PC-9 (cell line): Measurements from ENCODE around the gene HDGFL2. TPM values are rescaled to one million over a fixed set of nuclear protein-coding genes. Genes with fewer than 3 reads are reported as not detected.

Experiments
- BruUV-seq: library from RNA; stranded (reverse); fragments of 400-500 nt; replicated peaks from 2 replicates; lab custom pipeline; 2021; lab: Mats Ljungman, UMichigan
- CTCF ChIA-PET: fragments of 300-600 bp; sonication (Branson Sonifier 250); formaldehyde crosslinking; loops from one replicate; lab custom pipeline; 2022; ENCODE audit warnings: antibody characterized with exemption; lab: Charles Lee
- POLR2A ChIA-PET: fragments of 300-600 bp; sonication (Branson Sonifier 250); formaldehyde crosslinking; loops from one replicate; lab custom pipeline; 2022; ENCODE audit warnings: antibody characterized with exemption; ENCODE audit not compliant: unreplicated experiment; lab: Charles Lee
- DNase-seq, 2 experiments: peaks; one replicate each; pipeline versions ENCODE4 v3.0.0 to v3.0.0-alpha.2; 2015 to 2022; ENCODE audit warnings: mixed read lengths in 1 of 2
- H2AFZ ChIP-seq: fragments of 200-600 bp; sonication (generic); 2 replicates; pipeline ENCODE4 v1.8.1; 2017; ENCODE audit warnings: antibody characterized with exemption
- H3F3A ChIP-seq: fragments of 200-600 bp; sonication (generic); 2 replicates; pipeline ENCODE4 v1.8.1; 2017; ENCODE audit warnings: antibody characterized with exemption, mild to moderate bottlenecking, low read depth; ENCODE audit not compliant: insufficient read depth
- H3K27ac ChIP-seq: fragments of 200-600 bp; sonication (generic); 2 replicates; pipeline ENCODE4 v1.6.1; 2016; ENCODE audit warnings: mixed run types
- H3K27me3 ChIP-seq: fragments of 200-600 bp; sonication (generic); 2 replicates; pipeline ENCODE4 v1.6.1; 2016; ENCODE audit warnings: low read depth, mixed run types; ENCODE audit not compliant: insufficient read depth
- H3K36me3 ChIP-seq: fragments of 200-600 bp; sonication (generic); 2 replicates; pipeline ENCODE4 v1.6.1; 2016; ENCODE audit warnings: low read depth, mixed run types
- H3K4me1 ChIP-seq: fragments of 200-600 bp; sonication (generic); replicated peaks from 2 replicates; pipeline ENCODE4 v1.6.1; 2016; ENCODE audit warnings: mixed run types; ENCODE audit not compliant: insufficient read depth
- H3K4me2 ChIP-seq: fragments of 200-600 bp; sonication (generic); 2 replicates; pipeline ENCODE4 v1.6.1; 2017; ENCODE audit warnings: mixed run types
- H3K4me3 ChIP-seq: fragments of 200-600 bp; sonication (generic); 2 replicates; pipeline ENCODE4 v1.6.1; 2016; ENCODE audit warnings: mixed run types
- H3K79me2 ChIP-seq: fragments of 200-600 bp; sonication (generic); 2 replicates; pipeline ENCODE4 v1.6.1; 2017; ENCODE audit warnings: low read depth, mixed run types
- H3K9me2 ChIP-seq: fragments of 200-600 bp; sonication (generic); 2 replicates; pipeline ENCODE4 v1.8.1; 2017; ENCODE audit warnings: mild to moderate bottlenecking; ENCODE audit not compliant: insufficient read depth
- H3K9me3 ChIP-seq: fragments of 200-600 bp; sonication (generic); 2 replicates; pipeline ENCODE4 v1.8.1; 2016; ENCODE audit warnings: low read depth; ENCODE audit not compliant: insufficient read depth
- H4K20me1 ChIP-seq: fragments of 200-600 bp; sonication (generic); 2 replicates; pipeline ENCODE4 v1.8.1; 2017; ENCODE audit not compliant: insufficient read depth
- EZH2 ChIP-seq: fragments of 200-600 bp; sonication (generic); IDR thresholded peaks from 2 replicates; pipeline ENCODE4 v1.8.0; 2017; ENCODE audit warnings: antibody characterized with exemption, low read depth
- intact Hi-C: fragments of 100-400 bp; cut with micrococcal nuclease; formaldehyde crosslinking; loops from one replicate; pipeline ENCODE4 v1.10.0; 2022; ENCODE audit not compliant: unreplicated experiment
- total RNA-seq: library from RNA; stranded (reverse); gene quantifications from 2 replicates; pipeline ENCODE4 v1.2.3, GENCODE V29; 2021
- TF ChIP-seq, protein P1 (sequence below): fragments of 200-600 bp; sonication (generic); conservative IDR thresholded peaks from 2 replicates; pipeline ENCODE4 v1.6.1; 2017; ENCODE audit warnings: mixed run types, antibody characterized with exemption, mild to moderate bottlenecking, moderate library complexity

Gene HDGFL2
- total RNA-seq, 1 experiment from 2014 or later: 50.8 TPM

DNA sequence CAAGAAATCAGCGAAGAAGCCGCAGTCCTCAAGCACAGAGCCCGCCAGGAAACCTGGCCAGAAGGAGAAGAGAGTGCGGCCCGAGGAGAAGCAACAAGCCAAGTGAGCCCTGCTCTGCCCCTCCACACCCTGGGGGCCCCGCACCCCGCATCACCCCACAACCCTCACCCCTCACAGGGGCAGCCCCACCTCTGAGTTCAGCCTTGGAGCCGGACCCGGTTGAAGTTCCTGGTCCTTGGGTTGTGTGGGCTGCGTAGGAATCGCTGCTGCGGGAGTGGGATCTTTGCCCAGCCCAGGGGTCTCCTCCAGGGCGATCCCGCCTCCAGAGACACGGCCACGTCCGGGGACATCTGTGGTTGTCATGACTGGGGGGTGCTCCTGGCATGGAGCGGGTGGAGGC is 24.2 kb downstream of the HDGFL2 start:
- no peak for TF ChIP-seq EZH2
- TF ChIP-seq, protein P1, sequence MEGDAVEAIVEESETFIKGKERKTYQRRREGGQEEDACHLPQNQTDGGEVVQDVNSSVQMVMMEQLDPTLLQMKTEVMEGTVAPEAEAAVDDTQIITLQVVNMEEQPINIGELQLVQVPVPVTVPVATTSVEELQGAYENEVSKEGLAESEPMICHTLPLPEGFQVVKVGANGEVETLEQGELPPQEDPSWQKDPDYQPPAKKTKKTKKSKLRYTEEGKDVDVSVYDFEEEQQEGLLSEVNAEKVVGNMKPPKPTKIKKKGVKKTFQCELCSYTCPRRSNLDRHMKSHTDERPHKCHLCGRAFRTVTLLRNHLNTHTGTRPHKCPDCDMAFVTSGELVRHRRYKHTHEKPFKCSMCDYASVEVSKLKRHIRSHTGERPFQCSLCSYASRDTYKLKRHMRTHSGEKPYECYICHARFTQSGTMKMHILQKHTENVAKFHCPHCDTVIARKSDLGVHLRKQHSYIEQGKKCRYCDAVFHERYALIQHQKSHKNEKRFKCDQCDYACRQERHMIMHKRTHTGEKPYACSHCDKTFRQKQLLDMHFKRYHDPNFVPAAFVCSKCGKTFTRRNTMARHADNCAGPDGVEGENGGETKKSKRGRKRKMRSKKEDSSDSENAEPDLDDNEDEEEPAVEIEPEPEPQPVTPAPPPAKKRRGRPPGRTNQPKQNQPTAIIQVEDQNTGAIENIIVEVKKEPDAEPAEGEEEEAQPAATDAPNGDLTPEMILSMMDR: no peak
- Histone ChIP-seq H3K36me3 (no peaks in the 10 kb centered on the region; the same call in 1 of the 2 replicates), H2AFZ (no peak overlapping the region), H3F3A (no peaks in the 10 kb centered on the region), H4K20me1 (no peaks in the 10 kb centered on the region), H3K4me2 (no peak overlapping the region), H3K27me3 (no peaks in the 10 kb centered on the region), H3K9me2 (no peaks in the 10 kb centered on the region), H3K27ac (no peak overlapping the region), H3K4me3 (no peak overlapping the region), H3K4me1 (no peaks in the 10 kb centered on the region), H3K79me2 (no peaks in the 10 kb centered on the region), H3K9me3 (no peaks in the 10 kb centered on the region)
- intact Hi-C loops: no loop called here
- no TSS peak for BruUV-seq
- POLR2A ChIA-PET: no interaction called here
- CTCF ChIA-PET: no interaction called here
- no peak for DNase-seq

DNA sequence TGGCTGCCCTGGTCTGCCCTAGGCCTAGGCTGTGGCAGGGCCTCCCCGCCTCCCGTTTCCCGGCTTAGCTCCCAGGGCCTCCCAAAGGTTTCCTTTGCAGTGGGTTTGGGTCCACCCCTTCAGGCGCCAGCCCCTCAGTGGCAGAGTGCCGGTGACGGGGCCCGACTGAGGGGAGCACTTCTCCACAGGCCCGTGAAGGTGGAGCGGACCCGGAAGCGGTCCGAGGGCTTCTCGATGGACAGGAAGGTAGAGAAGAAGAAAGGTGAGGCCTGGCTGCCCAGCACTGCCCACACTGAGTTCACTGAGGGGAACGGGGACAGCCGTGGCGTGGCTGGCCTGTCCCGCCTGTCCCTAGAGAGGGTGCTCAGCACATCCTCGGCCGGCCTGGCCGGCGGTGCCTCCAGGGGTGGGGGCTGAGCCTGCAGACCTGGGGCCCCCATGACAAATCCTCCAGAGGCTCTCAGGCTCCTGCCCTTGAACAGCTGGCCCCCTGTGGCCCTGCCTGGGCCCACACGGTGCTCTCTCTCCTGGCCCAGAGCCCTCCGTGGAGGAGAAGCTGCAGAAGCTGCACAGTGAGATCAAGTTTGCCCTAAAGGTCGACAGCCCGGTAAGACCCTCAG is 25.8 kb downstream of the HDGFL2 start:
- Histone ChIP-seq H3F3A (no peaks in the 10 kb centered on the region), H3K27ac (no peak overlapping the region), H4K20me1 (no peaks in the 10 kb centered on the region), H3K36me3 (no peaks in the 10 kb centered on the region), H3K79me2 (no peaks in the 10 kb centered on the region), H3K27me3 (no peaks in the 10 kb centered on the region), H3K4me3 (no peak overlapping the region), H3K4me1 (no peaks in the 10 kb centered on the region), H3K4me2 (no peak overlapping the region), H2AFZ (no peak overlapping the region), H3K9me2 (no peaks in the 10 kb centered on the region), H3K9me3 (no peaks in the 10 kb centered on the region)
- ChIA-PET CTCF (no interaction called here), POLR2A (no interaction called here)
- TF ChIP-seq EZH2: no peak
- TF ChIP-seq, protein P1: no peak
- no peak for DNase-seq
- intact Hi-C loops: no loop called here
- BruUV-seq: no TSS peak

DNA sequence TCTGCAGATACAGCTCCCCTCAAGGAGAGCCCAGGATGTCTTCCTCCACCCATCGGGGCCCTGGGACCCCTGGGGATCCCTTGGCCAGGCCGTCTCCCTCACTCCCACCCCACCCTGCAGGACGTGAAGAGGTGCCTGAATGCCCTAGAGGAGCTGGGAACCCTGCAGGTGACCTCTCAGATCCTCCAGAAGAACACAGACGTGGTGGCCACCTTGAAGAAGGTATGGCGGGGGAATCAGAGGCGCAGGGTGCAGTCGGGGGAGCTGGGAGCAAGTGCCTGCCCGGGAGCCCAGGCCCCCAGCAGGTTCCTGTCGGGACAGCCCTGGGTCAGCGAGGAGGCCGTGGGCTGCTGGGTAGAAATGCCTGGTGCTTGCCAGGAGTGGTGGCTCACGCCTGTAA is 26.6 kb downstream of the HDGFL2 start:
- no peaks in the 10 kb centered on the region for H3K79me2 ChIP-seq
- no peak overlapping the region for H3K4me3 ChIP-seq
- BruUV-seq: no TSS peak
- ChIA-PET CTCF (no interaction called here), POLR2A (no interaction called here)
- no peak for DNase-seq
- H3K36me3 ChIP-seq: no peaks in the 10 kb centered on the region
- no peaks in the 10 kb centered on the region for H4K20me1 ChIP-seq
- no peaks in the 10 kb centered on the region for H3K9me2 ChIP-seq
- intact Hi-C loops: no loop called here
- no peak overlapping the region for H3K4me2 ChIP-seq
- no peaks in the 10 kb centered on the region for H3K27me3 ChIP-seq
- TF ChIP-seq, protein P1: no peak
- no peak for TF ChIP-seq EZH2
- no peak overlapping the region for H2AFZ ChIP-seq
- no peak overlapping the region for H3K27ac ChIP-seq
- no peaks in the 10 kb centered on the region for H3F3A ChIP-seq
- H3K4me1 ChIP-seq: no peaks in the 10 kb centered on the region
- no peaks in the 10 kb centered on the region for H3K9me3 ChIP-seq
